GM13977 (cell line): Measurements from ENCODE around the gene ZFP92.

ENCODE experiments used
- DNase-seq: peaks from one replicate; pipeline ENCODE4 v3.0.0; 2012; ENCODE audit warnings: low spot score
- in situ Hi-C: fragments of 300-500 bp; cut with MboI; formaldehyde crosslinking; loops from one replicate; pipeline ENCODE4 v1.12.0; 2022; ENCODE audit warnings: low sequenced_read_pairs, low pct_unique_long_range_greater_than_20kb, mixed read lengths, inconsistent platforms; ENCODE audit not compliant: unreplicated experiment
- TF ChIP-seq, protein P1 (sequence below): IDR thresholded peaks from 2 replicates; pipeline ENCODE4 v1.5.1; 2012; ENCODE audit warnings: mild to moderate bottlenecking, control low read depth; ENCODE audit not compliant: insufficient read depth; ENCODE audit errors: extremely low read depth, missing control alignments

ZFP92 gene, protein sequence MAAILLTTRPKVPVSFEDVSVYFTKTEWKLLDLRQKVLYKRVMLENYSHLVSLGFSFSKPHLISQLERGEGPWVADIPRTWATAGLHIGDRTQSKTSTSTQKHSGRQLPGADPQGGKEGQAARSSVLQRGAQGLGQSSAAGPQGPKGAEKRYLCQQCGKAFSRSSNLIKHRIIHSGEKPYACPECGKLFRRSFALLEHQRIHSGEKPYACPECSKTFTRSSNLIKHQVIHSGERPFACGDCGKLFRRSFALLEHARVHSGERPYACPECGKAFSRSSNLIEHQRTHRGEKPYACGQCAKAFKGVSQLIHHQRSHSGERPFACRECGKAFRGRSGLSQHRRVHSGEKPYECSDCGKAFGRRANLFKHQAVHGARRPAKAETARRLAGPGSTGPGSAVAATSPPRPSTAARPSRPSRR

DNA sequence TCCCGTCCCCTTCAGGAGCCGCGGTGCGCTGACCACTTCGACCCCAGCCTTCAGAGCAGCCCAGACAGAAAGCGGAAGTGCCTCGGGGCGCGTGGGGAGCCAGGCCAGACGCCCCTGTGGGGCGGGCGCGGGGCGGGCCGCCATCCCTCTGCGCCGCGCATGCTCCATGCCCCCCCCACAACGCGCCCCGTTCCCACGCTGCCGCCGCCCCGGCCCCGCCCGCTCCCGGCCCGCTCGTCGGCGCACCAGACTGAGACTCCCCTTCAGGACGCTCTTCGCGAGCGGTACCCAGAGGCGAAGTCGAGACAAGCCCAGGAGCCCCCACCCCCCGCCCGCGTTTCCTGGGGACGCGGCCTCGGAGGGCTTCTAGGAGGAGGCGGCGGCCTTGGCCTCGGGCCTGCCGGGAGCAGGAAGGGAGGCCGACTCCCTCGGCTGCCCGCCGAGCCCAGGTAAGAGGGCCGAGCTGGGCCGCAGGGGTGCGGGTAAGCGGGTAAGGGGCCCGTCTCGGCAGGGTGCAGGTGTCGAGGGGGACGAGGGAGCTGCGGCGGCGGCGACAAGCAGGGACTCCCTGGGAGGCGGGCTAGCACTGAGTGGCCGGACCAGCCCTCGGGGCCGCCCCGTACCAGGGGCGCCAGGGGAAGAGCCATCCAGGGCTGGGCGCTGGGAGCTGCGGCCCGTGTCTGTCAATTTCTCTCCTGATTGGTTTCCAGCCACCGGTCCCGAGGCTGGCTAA lies at the start of gene ZFP92:
TSS of gene ZFP92 (plus strand) at position 218 of the 733 bp plus-strand sequence. CDS start 6,851 bp downstream, outside the sequence.
- peak; percentile 86 for DNase-seq
- TF ChIP-seq, protein P1, sequence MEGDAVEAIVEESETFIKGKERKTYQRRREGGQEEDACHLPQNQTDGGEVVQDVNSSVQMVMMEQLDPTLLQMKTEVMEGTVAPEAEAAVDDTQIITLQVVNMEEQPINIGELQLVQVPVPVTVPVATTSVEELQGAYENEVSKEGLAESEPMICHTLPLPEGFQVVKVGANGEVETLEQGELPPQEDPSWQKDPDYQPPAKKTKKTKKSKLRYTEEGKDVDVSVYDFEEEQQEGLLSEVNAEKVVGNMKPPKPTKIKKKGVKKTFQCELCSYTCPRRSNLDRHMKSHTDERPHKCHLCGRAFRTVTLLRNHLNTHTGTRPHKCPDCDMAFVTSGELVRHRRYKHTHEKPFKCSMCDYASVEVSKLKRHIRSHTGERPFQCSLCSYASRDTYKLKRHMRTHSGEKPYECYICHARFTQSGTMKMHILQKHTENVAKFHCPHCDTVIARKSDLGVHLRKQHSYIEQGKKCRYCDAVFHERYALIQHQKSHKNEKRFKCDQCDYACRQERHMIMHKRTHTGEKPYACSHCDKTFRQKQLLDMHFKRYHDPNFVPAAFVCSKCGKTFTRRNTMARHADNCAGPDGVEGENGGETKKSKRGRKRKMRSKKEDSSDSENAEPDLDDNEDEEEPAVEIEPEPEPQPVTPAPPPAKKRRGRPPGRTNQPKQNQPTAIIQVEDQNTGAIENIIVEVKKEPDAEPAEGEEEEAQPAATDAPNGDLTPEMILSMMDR = no peak
- in situ Hi-C loops = no loop called here

DNA sequence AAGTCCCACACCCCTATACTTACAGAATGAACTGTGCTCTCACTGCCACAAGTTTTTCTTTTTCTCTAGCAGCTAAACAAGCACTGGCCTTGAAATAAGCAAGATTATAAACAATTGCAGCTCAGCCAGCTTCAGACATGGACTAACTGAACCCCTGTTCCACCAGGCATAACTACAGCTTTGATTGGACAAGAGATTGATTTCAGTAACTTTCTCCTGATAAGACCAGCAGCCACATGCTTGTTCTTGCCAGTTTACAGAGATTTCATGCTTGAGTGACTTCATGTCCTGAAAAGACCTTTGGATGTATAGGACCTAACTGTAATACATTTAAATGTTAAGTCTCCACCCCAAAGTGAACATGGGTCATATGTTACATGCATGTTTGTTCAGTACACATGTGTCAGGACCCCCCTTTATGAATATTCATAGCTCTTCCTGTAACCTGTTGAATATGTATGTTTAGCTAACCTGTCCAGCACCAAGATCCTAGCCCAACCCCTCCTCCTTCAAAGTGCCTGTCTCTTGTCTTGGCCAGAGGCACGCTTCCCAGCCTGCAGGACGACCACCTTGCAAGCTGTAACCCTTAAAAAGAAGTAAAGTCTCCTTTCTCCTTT lies 49.4 kb upstream of the ZFP92 start:
- in situ Hi-C loops = no loop called here
- no peak for DNase-seq

DNA sequence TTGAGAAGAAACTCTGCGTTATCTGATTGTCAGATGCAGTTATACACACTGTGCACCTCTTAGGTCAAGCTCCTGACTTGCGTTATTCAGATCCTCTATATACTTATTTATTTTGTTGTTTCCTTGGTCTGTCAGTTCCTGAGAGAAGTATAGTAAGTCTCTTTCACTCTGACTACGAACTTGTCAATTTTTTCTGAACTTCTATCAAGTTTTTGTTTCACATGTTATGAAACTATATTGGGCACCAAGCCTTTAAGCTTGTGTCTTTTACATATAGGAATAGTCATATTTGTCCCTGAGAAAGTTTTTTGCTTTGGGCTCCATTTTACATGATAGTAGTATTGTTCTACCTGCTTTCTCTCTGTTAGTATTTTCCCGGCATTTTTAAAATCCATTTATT lies 45.6 kb upstream of the ZFP92 start:
- in situ Hi-C loops = no loop called here
- TF ChIP-seq, protein P1 = no peak
- no peak for DNase-seq

More for the DNA sequence above, 49.4 kb upstream of the ZFP92 start:
- TF ChIP-seq, protein P1 = no peak

DNA sequence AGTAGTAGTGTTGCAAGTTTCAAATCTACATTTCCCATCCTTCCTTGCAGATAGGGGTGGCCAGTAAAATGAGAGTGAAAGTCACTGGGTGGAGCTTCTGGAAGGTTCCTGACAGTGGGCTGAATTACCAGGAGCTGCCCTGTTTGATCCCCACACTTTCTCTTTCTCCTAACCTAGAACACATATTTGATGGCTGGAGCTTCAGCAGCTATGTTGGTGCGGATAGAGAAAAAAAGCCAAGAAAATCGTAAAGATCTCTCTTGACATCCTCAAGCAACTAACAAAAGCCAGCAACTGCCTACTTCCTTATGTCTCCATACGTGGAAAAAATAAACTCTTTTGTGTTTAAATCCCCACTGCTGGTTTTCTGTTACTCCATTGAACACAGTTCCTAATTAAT lies 45.2 kb upstream of the ZFP92 start:
- in situ Hi-C loops = no loop called here
- TF ChIP-seq, protein P1 = no peak
- no peak for DNase-seq

DNA sequence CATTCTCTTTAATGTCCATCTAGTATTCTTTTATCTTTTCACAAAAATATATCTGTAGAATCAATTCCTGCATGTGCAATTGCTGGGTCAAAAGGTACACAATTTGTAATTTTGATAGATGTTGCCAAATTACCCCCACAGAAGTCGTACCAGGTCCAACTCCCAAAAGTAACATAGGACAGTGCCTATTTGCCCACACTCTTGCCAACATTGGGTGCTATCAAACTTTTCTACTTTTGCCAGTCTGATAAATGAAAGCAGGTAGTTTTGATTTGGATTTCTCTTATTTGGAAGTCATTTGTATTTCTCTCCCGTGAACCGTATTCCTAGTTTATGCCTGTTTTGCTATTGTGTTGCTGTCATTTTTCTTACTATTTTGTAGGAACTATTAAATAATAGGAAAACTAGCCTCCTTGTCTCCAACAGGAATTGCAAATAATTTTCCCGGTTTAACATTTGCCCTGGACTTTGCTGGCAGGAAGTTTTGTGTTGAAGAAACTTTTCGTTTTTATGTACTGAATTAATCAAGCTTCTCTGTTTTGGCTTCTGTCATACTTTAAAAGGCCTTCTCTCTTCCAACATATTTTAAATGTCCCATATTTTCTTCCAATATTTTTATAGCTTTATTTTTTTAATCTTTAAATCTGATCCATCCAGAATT lies 44.3 kb upstream of the ZFP92 start:
- in situ Hi-C loops = no loop called here
- TF ChIP-seq, protein P1 = no peak
- DNase-seq = no peak
